CD4-positive, alpha-beta T cell treated with Interleukin-6 for 4 hours (primary cell): ENCODE data around the gene RAB35.

Experiments
- DNase-seq: peaks from one replicate; pipeline ENCODE4 v3.0.0-alpha.2; 2020; ENCODE audit warnings: mixed read lengths

The RAB35 gene

DNA sequence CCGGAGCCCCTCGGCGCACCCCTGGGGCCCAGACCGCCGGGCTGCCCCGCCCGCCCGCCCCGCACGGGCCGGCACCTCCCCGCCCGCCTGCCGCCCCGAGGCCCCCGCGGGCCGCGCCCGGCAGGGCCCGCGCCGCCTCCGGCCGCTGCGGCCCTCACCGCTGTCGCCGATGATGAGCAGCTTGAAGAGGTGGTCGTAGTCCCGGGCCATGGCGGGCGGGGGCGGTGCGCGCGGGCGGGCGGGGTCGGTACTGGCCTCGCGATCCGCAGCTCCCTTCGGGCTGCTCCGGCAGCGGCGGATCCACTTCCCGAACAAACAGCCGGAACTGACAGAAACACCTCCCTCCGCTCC is at the start of gene RAB35:
RAB35 (minus strand) TSS at position 313 of the 351 bp plus-strand sequence; CDS start at position 210, 103 bp downstream.
- DNase-seq, result no peak

DNA sequence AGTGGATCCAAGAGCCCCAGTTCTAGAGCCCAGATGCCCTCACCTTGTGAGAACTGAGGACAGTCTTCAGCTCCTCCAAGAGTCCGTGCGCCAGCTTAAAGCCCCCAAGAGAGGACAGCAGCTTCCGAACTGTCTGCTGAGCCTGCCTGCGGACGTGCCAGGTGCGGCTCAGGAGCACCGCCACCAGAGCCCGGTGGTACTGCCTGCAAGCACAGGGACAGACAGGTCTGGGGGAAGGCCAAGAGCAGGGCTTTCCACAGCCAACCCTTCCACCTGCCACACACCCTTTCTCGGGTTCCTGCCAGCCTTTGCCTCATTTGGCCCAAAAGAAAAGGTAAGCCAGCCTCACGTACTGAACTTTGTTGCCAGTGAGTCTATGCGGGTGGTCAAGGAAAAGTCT is 47.7 kb upstream of the RAB35 start:
- no peak for DNase-seq

GRCh38 chr12:120162763-120163162 is 46.2 kb upstream of the RAB35 start:
- DNase-seq, result no peak

GRCh38 chr12:120161852-120162251 is 45.3 kb upstream of the RAB35 start:
- DNase-seq, result no peak

DNA sequence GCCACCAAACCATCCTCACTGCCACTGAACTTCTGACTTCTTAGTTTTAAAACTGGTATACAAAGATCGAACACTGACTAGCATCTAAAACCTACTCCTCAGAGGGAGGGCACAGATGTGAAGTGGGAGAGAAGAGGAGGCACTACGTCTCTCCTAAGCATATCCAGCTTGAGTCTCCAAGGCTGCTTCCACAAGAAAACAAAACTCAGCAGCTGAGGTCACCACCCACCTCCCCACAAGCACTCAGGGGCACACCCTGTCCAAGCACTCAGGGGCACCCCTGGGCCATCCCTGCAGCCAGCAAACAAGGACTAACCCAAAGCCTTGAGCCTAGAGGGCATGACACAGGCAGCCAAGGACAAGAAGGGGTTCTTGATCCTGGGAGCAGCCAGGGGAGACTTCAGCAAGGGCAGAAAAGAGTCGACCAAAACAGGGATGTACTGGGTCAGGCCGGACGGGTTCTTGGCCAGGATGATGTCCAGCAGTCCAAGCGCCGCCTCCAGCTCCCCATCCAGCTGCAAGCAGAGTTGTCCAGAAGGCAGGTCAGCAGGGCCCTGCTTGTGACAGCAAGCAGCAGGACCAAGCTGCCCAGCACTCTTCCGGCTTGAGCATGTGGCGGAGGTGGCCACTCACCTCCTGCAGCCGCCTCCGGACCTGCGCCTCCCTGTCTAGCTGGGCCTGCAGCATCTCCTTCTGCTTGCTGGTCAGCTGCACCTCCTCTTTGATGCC is 43.1 kb upstream of the RAB35 start:
- no peak for DNase-seq

DNA sequence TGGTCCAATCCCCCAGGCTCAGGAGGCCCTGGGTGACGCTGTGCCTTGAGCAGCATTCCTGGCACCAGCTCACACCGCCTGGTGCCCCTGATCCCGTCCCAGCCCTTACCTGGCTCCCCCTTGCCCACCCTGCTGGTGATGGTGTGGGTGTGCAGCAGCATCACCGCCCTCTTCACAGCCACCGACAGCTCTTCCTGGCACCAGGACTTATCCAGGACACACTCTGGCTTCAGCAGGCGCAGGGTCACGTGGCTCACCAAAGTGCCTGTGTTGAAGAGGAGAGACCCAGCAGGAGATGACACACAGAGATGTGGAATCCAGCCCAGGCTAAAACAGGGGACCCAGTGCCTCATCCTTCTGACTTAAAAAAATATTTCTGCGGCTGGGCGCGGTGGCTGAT is 41.8 kb upstream of the RAB35 start:
- DNase-seq, result no peak

GRCh38 chr12:120157678-120158077 is 41.1 kb upstream of the RAB35 start:
- DNase-seq, result no peak

DNA sequence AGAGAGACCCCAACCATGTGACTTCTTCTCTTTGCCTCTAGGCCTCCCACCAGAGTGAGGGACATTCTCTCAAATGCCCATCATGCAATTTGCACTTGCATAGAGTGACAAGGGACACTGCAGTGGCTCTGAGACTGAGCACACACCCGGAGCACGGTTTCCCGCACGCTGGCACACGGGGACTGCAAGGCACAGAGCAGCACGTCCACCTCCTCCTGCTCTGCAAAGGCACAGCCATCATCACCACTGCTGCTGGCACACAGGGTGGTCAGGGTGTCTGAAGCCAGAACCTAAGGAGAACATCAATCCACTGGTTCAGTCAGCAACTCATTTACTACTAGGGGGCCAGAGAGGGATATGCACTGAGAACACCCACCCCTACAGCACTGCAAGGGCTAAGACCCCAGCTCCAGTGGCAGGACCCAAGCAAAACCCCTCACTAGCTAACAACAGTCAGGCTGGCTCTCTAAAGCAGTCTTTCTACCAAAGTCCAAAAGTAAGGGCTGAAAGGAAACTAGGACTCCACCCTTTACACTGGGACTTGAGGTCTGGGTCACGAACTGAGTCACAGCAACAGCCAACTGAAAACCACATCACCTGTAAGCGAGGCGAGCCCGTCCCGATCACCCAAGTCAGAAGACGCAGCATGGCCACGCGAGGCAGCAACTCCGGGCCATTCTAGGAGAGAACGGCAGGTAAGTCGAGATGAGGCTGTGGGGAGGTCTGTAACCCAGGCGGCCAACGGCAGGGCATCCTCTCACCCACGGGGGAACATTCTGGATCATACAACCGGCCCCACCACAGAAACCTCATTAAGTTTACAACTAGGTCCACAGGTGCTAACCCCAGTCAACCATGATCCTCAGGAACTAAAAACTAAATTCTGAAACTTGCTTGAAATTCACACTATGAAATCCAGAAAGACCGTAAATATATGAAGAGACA is 40.0 kb upstream of the RAB35 start:
- DNase-seq, result no peak

- DNase-seq, result no peak
These were observed 38.5 kb upstream of the RAB35 start for GRCh38 chr12:120155072-120155471.

DNA sequence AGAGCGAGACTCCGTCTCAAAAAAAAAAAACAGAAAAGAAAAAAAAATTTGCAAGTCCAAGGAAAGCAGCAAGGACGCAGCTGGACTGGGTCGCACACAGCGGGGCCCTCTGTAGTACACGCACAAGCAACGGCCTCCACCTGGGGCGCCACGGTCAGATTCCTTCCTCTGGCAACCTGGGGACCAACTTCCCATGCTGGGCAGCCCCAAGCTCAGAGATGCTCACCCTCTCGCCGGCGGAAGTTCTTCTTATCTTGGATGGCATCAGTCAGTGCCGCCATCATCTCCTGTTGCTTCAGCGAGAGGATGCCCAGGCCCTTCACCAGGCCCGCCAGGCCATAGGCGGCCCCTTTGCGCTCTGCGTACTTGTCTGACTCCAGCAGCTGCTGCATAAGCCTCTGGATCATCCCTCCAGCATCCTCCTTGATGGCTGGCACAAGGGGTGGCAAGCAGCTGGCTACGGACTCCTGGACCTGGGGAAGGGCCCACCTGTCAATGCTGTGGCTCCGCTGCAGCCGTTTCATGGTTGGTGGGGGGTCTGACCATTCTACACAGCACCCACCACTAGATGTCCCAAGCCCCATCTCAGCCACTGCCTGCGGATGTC is 34.5 kb upstream of the RAB35 start:
- DNase-seq, result no peak

GRCh38 chr12:120148011-120148410 is 31.5 kb upstream of the RAB35 start:
- DNase-seq, result no peak

- no peak for DNase-seq
These were observed 28.6 kb upstream of the RAB35 start for GRCh38 chr12:120145164-120145563.

DNA sequence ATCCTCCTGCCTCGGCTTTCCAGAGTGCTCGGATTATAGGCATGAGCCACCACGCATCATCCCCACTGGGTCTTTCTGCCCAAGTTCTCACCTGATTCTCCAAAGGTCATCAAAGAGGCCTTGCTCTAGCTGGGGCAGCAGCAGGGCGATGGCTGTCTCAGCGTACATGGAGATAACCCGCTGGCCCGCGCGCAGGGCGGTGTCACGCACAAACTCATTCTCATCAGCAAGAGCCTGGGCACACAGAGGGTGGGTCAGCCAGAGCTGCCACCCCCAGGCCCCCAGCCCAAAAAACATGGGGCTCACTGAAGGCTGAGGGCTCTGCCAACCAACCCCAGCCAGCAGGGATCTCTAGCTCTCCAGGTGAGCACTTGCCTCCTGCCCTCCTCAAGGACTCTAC is 27.7 kb upstream of the RAB35 start:
- DNase-seq, result no peak

GRCh38 chr12:120142231-120142877 is 25.8 kb upstream of the RAB35 start:
- no peak for DNase-seq

GRCh38 chr12:120141336-120141735 is 24.8 kb upstream of the RAB35 start:
- DNase-seq, result no peak

DNA sequence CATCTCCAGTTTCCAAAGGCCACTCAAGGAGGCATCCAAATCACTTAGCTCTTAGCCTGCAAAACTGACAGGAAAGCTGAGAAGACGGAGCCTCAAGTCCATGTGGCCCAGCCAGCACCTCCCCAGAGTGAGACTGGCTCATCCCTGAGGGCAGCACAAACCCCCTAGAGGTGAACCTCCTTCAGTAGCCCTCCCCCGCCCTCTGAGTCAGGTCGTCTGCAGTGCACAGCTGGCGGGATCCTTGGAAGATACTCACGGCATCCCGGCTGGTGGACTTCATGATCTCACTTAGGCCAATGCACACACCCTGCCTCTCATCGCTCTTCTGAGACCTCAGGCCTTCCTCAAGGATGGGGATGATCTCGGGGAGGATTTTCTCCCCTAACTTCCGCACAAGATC is 24.1 kb upstream of the RAB35 start:
- no peak for DNase-seq

DNA sequence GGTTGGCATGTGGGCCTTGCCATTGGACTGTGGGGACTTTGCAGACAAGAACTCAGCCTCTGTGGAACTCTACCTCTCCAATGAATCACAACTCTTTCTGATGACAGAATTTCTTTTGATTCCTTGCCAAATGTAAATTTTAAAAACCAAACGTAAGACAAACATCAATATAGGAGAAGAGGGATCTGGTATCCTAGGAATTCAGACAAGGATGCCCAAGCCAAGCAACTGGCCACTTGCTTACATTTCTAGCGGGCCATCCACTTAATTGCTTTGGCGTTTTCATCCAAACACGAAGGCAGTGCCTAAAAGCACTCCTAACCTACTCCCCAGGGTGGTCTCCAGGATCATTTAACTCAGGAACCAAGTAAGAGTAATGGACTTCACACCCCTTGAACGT is 23.4 kb upstream of the RAB35 start:
- no peak for DNase-seq

- DNase-seq, result no peak
These were observed 21.8 kb upstream of the RAB35 start for GRCh38 chr12:120138366-120138765.

DNA sequence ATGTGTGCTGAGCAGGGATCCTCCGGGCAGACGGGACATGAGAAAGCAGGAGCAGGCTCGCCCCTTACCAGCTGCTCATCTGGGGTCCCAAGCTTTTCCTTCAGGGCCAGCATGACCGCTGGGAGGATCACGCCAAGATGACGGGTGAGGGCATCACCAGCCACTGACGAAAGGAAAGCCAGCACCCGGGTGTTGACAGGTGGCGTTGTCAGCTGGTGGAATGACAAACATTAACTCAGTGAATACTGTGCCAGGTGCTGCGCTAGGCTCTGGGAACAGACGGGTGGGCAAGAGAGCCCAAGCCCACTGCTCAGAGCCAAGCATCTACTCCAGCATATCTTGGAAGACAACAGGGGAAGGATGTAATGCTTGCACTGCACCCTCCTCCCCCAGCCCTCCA is 21.3 kb upstream of the RAB35 start:
- DNase-seq, result no peak

DNA sequence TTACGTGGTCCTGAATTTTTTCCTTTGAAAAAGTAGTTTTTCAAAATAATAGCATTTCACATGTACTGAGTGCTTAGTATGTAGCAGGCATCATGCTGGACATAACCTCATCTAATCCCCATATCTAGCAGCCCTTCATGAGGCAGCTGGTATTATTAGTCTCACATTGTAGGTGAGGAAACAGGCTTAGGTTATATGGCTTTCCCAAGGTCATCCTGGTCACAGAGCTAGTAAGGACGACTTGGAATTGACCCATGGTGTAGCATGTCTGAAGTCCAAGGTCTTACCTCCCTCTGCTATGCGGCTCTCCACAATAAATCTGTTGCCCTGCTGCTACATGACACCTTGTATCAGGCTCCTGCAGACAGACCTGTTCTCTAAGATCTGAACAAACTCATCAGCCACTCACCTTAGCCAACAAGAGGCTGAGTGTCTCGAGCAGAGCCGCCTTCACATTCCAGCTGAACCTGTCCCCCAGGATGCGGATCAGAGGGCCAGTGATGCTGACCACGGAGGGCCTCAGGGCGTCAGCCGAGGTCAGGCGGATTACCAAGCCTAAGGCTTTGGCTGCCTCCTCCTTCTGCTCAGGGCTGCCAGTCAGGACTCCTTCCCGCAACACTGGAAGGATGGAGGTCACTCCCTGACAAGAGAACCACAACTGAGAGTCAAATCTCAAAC is 19.7 kb upstream of the RAB35 start:
- DNase-seq, result no peak

GRCh38 chr12:120134307-120134980 is 17.9 kb upstream of the RAB35 start:
- DNase-seq, result no peak

DNA sequence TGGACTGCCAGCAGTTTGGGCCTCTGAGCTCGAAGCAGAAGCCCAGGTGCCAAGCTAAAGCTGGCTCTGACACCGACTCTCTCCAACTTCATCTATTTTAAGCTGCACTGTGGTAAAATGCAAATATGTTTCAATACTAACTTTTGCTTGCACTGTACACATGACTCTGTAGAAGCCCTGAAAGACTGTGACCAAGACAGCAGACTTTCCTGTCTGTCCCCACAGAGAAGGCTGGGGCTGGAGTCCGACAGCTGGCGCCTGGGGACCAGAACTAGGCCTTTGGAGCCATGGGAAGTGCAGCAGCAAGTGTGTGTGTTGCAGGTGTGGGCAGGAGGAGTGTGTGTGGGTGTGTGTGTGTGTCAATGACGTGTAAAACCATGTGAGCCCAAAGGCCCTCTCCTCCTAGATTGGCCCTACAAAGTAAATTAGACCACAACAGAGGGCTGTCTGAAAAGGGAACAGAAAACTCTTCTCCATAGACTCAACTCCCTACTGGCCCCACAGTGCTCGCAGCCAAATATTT is 16.4 kb upstream of the RAB35 start:
- DNase-seq, result no peak
